Measurements from ENCODE around the gene HS3ST5. TPM values are rescaled to one million over a fixed set of nuclear protein-coding genes. Genes with fewer than 3 reads are reported as not detected.

Gene HS3ST5
- total and polyA plus RNA-seq, 4 donors, result not detected

- Histone ChIP-seq H3K36me3 (ENCODE audit: control insufficient read depth in 4 of 4, insufficient read depth in 3 of 4, low read depth in 1 of 4, low read length in 3 of 4) (no peaks in the 10 kb centered on the region), H3K4me1 (ENCODE audit: control insufficient read depth in 4 of 4, insufficient read depth in 4 of 4, low read length in 3 of 4) (no peaks in the 10 kb centered on the region), H3K9me3 (ENCODE audit: control insufficient read depth in 4 of 4, low read length in 3 of 4) (no peaks in the 10 kb centered on the region), H3K9ac (ENCODE audit: low read depth in 1 of 2, low read length in 2 of 2) (no peak overlapping the region), H3K27me3 (ENCODE audit: control insufficient read depth in 4 of 4, insufficient read depth in 4 of 4, low read length in 3 of 4) (peaks cover 0 to 7% (median 3%) of the 10 kb centered on the region in 4 donors), H3K4me3 (ENCODE audit: low read depth in 1 of 3, low read length in 3 of 3) (no peak overlapping the region), H3K27ac (ENCODE audit: low read depth in 1 of 2, low read length in 2 of 2) (no peak overlapping the region)
- TF ChIP-seq HNF4G (IDR thresholded peaks at IDR 0.05), result no peak
- no peak for TF ChIP-seq ZBTB33 (IDR thresholded peaks at IDR 0.05)
- no peak for TF ChIP-seq TAF1 (conservative IDR thresholded peaks at IDR 0.05)
- TF ChIP-seq FOXA1 (IDR thresholded peaks at IDR 0.05), result no peak
- no peak for TF ChIP-seq NR2F2 (IDR thresholded peaks at IDR 0.05)
- no peak for TF ChIP-seq JUND (IDR thresholded peaks at IDR 0.05)
- TF ChIP-seq HNF4A (conservative IDR thresholded peaks at IDR 0.05), result no peak
- no peak for TF ChIP-seq RAD21 (IDR thresholded peaks at IDR 0.05)
- WGBS, result 69% methylated on average over 3 of the region's 3 CpGs
- no peak for DNase-seq (ENCODE audit: low spot score)
Observed at GRCh38 chr6:114125576-114125975, 217.2 kb downstream of the HS3ST5 start.

DNA sequence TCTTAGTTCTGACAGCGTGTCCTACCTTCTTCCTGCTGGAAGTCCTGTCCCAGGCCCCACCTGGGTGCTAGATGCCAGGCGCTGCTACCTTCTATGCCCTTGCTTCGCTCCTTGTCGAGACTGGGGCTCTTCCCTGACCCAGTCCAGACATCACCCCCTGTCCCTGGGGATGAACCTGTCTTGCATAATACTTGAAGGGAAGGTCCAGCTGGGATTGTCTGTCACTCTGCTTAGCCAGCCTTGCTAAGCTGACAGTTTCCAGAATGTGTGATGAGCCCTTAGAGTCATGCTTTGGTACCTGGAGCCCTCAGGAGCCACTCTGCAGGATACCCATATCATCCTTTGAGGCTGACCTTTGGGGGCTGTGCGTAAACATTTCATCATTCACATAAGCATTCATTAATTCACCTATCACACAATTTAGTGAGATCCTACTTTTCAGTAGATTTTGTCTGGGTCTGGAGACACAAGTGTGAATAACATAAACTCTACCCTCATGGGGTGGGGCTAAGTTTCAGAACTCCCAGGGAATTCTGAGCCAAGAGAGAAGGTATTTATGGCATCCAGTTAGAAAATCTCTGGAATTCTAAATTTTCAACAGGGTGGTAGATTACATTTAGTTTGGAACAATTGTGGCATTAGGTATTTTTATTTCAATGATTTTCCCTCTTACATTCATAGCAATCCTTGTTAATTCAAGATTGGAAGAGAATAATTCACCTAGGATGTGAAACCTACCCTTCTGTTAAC is 220.7 kb downstream of the HS3ST5 start:
- 80% methylated on average over 5 of the region's 5 CpGs for WGBS
- no peaks in the 10 kb centered on the region for H3K36me3 ChIP-seq (ENCODE audit: control insufficient read depth in 4 of 4, insufficient read depth in 3 of 4, low read depth in 1 of 4, low read length in 3 of 4)
- no peaks in the 10 kb centered on the region for H3K4me1 ChIP-seq (ENCODE audit: control insufficient read depth in 4 of 4, insufficient read depth in 4 of 4, low read length in 3 of 4)
- TF ChIP-seq HNF4G (IDR thresholded peaks at IDR 0.05) (no peak), REST (IDR thresholded peaks at IDR 0.05) (no peak), FOXA2 (IDR thresholded peaks at IDR 0.05) (no peak)
- H3K4me3 ChIP-seq (ENCODE audit: low read depth in 1 of 3, low read length in 3 of 3), result no peak overlapping the region
- no peak for DNase-seq (ENCODE audit: low spot score)
- no peaks in the 10 kb centered on the region for H3K9me3 ChIP-seq (ENCODE audit: control insufficient read depth in 4 of 4, low read length in 3 of 4)
- H3K9ac ChIP-seq (ENCODE audit: low read depth in 1 of 2, low read length in 2 of 2), result no peak overlapping the region
- H3K27ac ChIP-seq (ENCODE audit: low read depth in 1 of 2, low read length in 2 of 2), result no peak overlapping the region
- peaks cover 0 to 7% (median 3%) of the 10 kb centered on the region in 4 donors for H3K27me3 ChIP-seq (ENCODE audit: control insufficient read depth in 4 of 4, insufficient read depth in 4 of 4, low read length in 3 of 4)

- TF ChIP-seq, protein P1, sequence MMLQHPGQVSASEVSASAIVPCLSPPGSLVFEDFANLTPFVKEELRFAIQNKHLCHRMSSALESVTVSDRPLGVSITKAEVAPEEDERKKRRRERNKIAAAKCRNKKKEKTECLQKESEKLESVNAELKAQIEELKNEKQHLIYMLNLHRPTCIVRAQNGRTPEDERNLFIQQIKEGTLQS (IDR thresholded peaks at IDR 0.05), result no peak
- no peak for TF ChIP-seq JUND (IDR thresholded peaks at IDR 0.05)
- TF ChIP-seq HNF4G (IDR thresholded peaks at IDR 0.05), result no peak
- TF ChIP-seq RAD21 (IDR thresholded peaks at IDR 0.05), result no peak
- no peak for TF ChIP-seq YY1 (IDR thresholded peaks at IDR 0.05)
- Histone ChIP-seq H3K4me3 (ENCODE audit: low read depth in 1 of 3, low read length in 3 of 3) (no peak overlapping the region), H3K9ac (ENCODE audit: low read depth in 1 of 2, low read length in 2 of 2) (no peak overlapping the region), H3K4me1 (ENCODE audit: control insufficient read depth in 4 of 4, insufficient read depth in 4 of 4, low read length in 3 of 4) (no peaks in the 10 kb centered on the region), H3K9me3 (ENCODE audit: control insufficient read depth in 4 of 4, low read length in 3 of 4) (no peaks in the 10 kb centered on the region), H3K27ac (ENCODE audit: low read depth in 1 of 2, low read length in 2 of 2) (no peak overlapping the region), H3K27me3 (ENCODE audit: control insufficient read depth in 4 of 4, insufficient read depth in 4 of 4, low read length in 3 of 4) (peaks cover 0 to 5% (median 2%) of the 10 kb centered on the region in 4 donors), H3K36me3 (ENCODE audit: control insufficient read depth in 4 of 4, insufficient read depth in 3 of 4, low read depth in 1 of 4, low read length in 3 of 4) (no peaks in the 10 kb centered on the region)
- DNase-seq (ENCODE audit: low spot score), result no peak
- WGBS, result 43% methylated on average over 2 of the region's 2 CpGs
Observed at GRCh38 chr6:114119056-114119455, 223.8 kb downstream of the HS3ST5 start.
